GM21786 (cell line): ENCODE measurements around the gene MED7.

Experiments used
- ATAC-seq: cut with Tn5 transposase; IDR thresholded peaks from one replicate; pipeline ENCODE4 v1.9.1; 2021; ENCODE audit not compliant: unreplicated experiment

The MED7 gene

GRCh38 chr5:157164521-157164920, 21.9 kb upstream of the MED7 start:
- no peak for ATAC-seq

- ATAC-seq: no peak
Measured at GRCh38 chr5:157162919-157163510, 20.4 kb upstream of the MED7 start.

- ATAC-seq: no peak
Measured at GRCh38 chr5:157161996-157162395, 19.3 kb upstream of the MED7 start.

GRCh38 chr5:157160001-157160400, 17.3 kb upstream of the MED7 start:
- ATAC-seq: no peak

GRCh38 chr5:157159209-157159751, 16.6 kb upstream of the MED7 start:
- no peak for ATAC-seq

- ATAC-seq: no peak
Measured at GRCh38 chr5:157157293-157157891, 14.7 kb upstream of the MED7 start.

GRCh38 chr5:157155297-157155696, 12.6 kb upstream of the MED7 start:
- no peak for ATAC-seq

- no peak for ATAC-seq
Measured at GRCh38 chr5:157150995-157151394, 8.3 kb upstream of the MED7 start.

GRCh38 chr5:157148734-157149615, 6.3 kb upstream of the MED7 start:
- ATAC-seq: peak; percentile 73

GRCh38 chr5:157143127-157143971, 684 bp upstream of the MED7 start:
- peak; percentile 27 for ATAC-seq

- no peak for ATAC-seq
Measured at GRCh38 chr5:157137691-157138090, 5.0 kb downstream of the MED7 start.

- ATAC-seq: no peak
Measured at GRCh38 chr5:157132281-157132612, 10.4 kb downstream of the MED7 start.

GRCh38 chr5:157130925-157131324, 11.7 kb downstream of the MED7 start:
- no peak for ATAC-seq

- no peak for ATAC-seq
Measured at GRCh38 chr5:157121709-157122108, 21.0 kb downstream of the MED7 start.

GRCh38 chr5:157120102-157120501, 22.6 kb downstream of the MED7 start:
- no peak for ATAC-seq

- ATAC-seq: peak; percentile 74
Measured at GRCh38 chr5:157116483-157116954, 26.1 kb downstream of the MED7 start.

GRCh38 chr5:157115502-157115901, 27.2 kb downstream of the MED7 start:
- no peak for ATAC-seq

GRCh38 chr5:157115012-157115411, 27.7 kb downstream of the MED7 start:
- ATAC-seq: no peak

- ATAC-seq: no peak
Measured at GRCh38 chr5:157113002-157113401, 29.7 kb downstream of the MED7 start.

GRCh38 chr5:157109744-157110143, 32.9 kb downstream of the MED7 start:
- ATAC-seq: peak; percentile 68

- peak; percentile 86 for ATAC-seq
Measured at GRCh38 chr5:157108976-157109375, 33.7 kb downstream of the MED7 start, which contains the start of gene HAVCR2. Gene HAVCR2, minus strand, starts transcription at chr5:157109044. Its CDS starts 61 bp downstream, at chr5:157108983.
